Lower leg skin (tissue), 3 donors: Measurements from ENCODE around the gene THBS1.

Experiments
- POLR2A ChIP-seq, 2 donors: fragments of 450-650 bp; IDR thresholded peaks; one replicate each; pipeline ENCODE4 v1.6.1; 2016 to 2017; ENCODE audit warnings: antibody characterized with exemption in 2 of 2, mild to moderate bottlenecking in 1 of 2, moderate library complexity in 1 of 2
- TF ChIP-seq, protein P1 (sequence below), 3 donors: fragments of 450-650 bp; IDR thresholded peaks; one replicate each; pipeline ENCODE4 v1.5.1; 2016; ENCODE audit warnings: antibody characterized with exemption in 3 of 3, mild to moderate bottlenecking in 3 of 3, moderate library complexity in 2 of 3

DNA sequence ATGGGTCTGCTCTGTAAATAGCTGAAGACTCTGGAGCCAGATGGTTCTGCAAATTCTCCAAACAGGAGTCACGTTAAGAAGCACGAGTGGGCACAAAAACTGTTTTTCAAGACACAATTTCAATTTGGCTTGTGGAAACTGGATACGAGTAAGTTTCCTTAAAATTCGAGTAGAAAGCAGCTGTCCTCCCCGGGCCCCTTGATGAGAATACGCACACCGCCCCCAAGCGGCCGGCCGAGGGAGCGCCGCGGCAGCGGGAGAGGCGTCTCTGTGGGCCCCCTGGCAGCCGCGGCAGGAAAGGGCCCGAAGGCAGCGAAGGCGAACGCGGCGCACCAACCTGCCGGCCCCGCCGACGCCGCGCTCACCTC lies 778 bp upstream of the THBS1 start:
- TF ChIP-seq, protein P1, sequence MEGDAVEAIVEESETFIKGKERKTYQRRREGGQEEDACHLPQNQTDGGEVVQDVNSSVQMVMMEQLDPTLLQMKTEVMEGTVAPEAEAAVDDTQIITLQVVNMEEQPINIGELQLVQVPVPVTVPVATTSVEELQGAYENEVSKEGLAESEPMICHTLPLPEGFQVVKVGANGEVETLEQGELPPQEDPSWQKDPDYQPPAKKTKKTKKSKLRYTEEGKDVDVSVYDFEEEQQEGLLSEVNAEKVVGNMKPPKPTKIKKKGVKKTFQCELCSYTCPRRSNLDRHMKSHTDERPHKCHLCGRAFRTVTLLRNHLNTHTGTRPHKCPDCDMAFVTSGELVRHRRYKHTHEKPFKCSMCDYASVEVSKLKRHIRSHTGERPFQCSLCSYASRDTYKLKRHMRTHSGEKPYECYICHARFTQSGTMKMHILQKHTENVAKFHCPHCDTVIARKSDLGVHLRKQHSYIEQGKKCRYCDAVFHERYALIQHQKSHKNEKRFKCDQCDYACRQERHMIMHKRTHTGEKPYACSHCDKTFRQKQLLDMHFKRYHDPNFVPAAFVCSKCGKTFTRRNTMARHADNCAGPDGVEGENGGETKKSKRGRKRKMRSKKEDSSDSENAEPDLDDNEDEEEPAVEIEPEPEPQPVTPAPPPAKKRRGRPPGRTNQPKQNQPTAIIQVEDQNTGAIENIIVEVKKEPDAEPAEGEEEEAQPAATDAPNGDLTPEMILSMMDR (IDR thresholded peaks at IDR 0.05): peak in 2 of 3 donors; percentile 41 to 80
- no peak for TF ChIP-seq POLR2A (IDR thresholded peaks at IDR 0.05)
